Measurements from ENCODE around the gene CEPT1.
"Not testable (repeated sequence)": the region's sequence is repeated elsewhere in the genome, so short reads cannot be mapped to it uniquely, and the experiment has no call there.

The CEPT1 gene

DNA sequence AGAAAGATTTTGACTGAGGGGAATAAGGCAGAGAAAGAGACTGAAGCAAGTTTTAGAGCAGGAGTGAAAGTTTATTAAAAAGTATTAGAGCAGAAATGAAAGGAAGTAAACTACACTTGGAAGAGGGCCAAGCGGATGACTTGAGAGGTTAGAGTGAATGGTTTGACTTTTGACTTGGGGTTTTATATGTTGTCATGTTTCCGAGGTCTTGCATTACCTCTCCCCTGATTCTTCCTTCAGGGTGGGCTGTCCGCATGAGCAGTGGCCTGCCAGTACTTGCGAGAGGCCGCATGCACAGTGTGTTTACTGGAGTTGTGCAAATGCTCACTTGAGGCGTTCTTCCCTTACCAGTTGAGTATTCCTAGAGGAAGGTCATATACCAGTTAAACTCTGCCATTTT lies 73.4 kb downstream of the CEPT1 start:
- TF ChIP-seq, protein P1, sequence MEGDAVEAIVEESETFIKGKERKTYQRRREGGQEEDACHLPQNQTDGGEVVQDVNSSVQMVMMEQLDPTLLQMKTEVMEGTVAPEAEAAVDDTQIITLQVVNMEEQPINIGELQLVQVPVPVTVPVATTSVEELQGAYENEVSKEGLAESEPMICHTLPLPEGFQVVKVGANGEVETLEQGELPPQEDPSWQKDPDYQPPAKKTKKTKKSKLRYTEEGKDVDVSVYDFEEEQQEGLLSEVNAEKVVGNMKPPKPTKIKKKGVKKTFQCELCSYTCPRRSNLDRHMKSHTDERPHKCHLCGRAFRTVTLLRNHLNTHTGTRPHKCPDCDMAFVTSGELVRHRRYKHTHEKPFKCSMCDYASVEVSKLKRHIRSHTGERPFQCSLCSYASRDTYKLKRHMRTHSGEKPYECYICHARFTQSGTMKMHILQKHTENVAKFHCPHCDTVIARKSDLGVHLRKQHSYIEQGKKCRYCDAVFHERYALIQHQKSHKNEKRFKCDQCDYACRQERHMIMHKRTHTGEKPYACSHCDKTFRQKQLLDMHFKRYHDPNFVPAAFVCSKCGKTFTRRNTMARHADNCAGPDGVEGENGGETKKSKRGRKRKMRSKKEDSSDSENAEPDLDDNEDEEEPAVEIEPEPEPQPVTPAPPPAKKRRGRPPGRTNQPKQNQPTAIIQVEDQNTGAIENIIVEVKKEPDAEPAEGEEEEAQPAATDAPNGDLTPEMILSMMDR (IDR thresholded peaks at IDR 0.05; ENCODE audit: control insufficient read depth, insufficient read depth, low read depth, low read length, missing control alignments) = no peak
- no peak overlapping the region for H3K4me3 ChIP-seq (ENCODE audit: control insufficient read depth, low read depth, low read length)
- no peak for DNase-seq (ENCODE audit: low read depth)

DNA sequence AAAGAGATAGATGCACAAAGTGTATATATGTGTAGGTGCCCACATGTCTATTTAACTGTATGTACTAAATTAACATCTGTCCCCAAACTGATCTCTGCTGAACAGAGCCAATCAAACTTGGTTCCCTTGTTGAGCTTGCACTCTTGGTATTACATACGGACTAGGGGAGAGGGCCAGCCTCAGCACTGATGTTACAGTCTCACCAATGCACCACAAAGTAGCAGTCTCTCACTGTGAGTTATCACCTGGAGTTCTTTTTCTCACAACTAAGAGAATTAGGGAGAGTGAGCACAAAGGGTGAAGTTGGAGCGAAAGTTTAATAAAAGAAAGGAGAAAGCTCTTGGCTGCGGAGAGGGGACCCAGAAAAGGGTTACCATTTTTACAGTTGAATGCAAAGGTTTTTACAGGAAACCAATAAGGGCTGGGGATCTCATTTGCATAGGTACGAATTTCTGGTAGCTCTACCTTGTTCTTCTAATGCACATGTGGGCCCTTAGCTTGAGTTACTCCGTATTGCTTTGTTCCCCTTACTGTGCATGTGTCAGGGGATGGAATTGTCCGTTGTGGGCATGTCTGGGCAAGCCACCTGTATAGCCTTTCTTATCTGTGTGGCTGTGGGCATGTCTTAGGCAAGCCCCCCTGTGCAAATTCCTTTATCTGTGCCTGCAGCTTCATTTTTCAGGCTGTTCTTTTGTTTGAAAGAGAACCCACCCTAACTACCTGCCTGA lies 74.2 kb downstream of the CEPT1 start:
- no peak for DNase-seq (ENCODE audit: low read depth)
- TF ChIP-seq, protein P1 (IDR thresholded peaks at IDR 0.05; ENCODE audit: control insufficient read depth, insufficient read depth, low read depth, low read length, missing control alignments) = no peak
- no peak overlapping the region for H3K4me3 ChIP-seq (ENCODE audit: control insufficient read depth, low read depth, low read length)

DNA sequence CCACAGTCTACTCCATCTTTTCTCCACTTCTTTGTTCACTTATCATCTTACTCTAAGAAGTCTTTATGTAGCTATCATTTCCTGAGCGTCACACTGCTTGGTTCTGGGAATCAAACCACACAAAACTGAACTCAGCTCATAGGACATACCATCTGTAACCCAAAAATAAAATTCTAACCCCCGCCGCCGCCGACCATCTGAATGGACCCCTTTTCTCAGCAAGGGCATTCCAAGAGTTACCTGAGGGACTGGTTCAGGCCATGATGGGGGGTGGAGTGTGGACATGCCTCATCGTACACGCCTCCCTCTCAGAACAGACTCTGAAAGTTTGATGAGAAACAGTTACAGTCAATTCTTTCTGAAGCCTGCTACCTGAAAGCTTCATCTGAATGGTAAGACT lies 74.9 kb downstream of the CEPT1 start:
- TF ChIP-seq, protein P1 (IDR thresholded peaks at IDR 0.05; ENCODE audit: control insufficient read depth, insufficient read depth, low read depth, low read length, missing control alignments) = no peak
- no peak overlapping the region for H3K4me3 ChIP-seq (ENCODE audit: control insufficient read depth, low read depth, low read length)
- no peak for DNase-seq (ENCODE audit: low read depth)

DNA sequence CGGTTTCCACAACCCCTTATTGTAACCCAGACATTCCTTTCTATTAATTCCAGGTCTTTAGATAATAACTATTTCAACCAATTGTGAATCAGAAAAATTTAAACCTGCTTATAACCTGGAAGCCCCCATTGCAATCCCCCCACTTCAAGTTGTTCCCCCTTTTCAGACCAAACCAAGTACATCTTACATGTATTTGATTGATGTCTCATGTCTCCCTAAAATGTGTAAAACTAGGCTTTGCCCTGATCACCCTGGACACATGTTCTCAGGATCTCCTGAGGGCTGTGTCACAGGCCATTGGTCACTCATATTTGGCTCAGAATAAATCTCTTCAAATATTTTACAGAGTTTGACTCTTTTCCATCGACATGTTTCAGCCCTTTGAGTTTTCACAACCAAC lies 75.3 kb downstream of the CEPT1 start:
- DNase-seq (ENCODE audit: low read depth); H3K4me3 ChIP-seq (ENCODE audit: control insufficient read depth, low read depth, low read length): not testable (repeated sequence)

DNA sequence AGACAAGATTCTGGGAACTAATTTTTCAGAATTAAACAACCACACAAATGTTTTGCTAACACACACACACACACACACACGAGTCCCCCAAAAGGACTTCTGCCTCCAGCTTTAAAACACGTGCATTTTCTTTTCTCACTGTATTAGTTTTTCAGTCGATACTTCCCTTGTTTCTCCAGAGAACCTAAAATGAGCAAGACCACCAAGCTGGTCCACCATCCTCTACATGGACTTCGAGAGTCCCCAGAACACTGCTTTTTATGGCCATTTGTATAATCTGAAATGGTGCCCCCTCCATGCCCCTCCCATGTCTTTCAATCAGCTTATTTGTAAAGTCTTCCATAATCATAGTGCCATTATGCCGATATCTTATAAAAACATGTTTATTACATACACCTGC lies 76.7 kb downstream of the CEPT1 start:
- no peak overlapping the region for H3K4me3 ChIP-seq (ENCODE audit: control insufficient read depth, low read depth, low read length)
- no peak for DNase-seq (ENCODE audit: low read depth)
- TF ChIP-seq, protein P1 (IDR thresholded peaks at IDR 0.05; ENCODE audit: control insufficient read depth, insufficient read depth, low read depth, low read length, missing control alignments) = no peak

DNA sequence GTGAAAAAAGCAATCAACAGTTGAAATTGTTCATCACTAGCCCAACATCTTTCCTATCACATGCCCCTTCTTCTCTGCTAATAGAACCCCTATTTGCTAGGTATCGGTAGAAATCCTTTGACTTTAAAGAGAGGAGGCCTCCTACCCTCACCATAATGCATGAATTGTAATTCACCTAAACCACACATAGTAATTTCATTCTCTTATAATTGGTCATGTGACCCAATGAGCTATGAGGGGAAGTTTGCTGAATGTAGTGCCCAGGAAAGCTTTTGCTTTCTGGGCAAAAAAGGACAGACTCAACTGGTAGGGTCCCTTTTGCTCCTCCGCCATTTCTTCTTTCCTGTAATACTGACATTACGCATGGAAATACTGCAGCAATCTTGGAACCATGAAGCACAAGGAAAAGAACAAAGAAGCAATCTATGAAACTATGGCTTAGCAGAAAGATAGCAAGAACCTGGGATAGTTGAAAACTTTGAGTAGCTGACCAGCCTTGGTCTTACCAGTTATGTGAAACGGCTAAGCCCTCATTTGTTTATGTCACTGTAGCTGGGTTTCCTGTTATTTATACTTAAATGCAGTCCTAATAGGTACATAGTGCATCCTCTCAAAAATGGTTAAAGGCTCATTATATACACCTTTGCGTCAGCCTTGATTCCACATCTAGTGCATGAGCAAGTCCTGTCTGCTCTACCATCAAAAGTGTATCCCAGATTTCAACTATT lies 77.3 kb downstream of the CEPT1 start:
- TF ChIP-seq, protein P1 (IDR thresholded peaks at IDR 0.05; ENCODE audit: control insufficient read depth, insufficient read depth, low read depth, low read length, missing control alignments) = no peak
- no peak overlapping the region for H3K4me3 ChIP-seq (ENCODE audit: control insufficient read depth, low read depth, low read length)
- DNase-seq (ENCODE audit: low read depth) = no peak
